Ovary (tissue), 9 donors: Measurements from ENCODE around the gene RFX1. TPM values are rescaled to one million over a fixed set of nuclear protein-coding genes. Genes with fewer than 3 reads are reported as not detected.

Experiments
- DNase-seq, 5 donors: peaks; one replicate each; pipeline ENCODE4 v3.0.0-alpha.2; 2019 to 2020
- H3K27ac ChIP-seq, 2 donors: fragments of 200-600 bp; one replicate each; pipeline versions ENCODE4 v1.5.1 to v1.8.0; 2019 to 2022
- H3K27me3 ChIP-seq: fragments of 200-600 bp; one replicate; pipeline ENCODE4 v1.8.0; 2022
- H3K36me3 ChIP-seq: fragments of 200-600 bp; sonication (generic); one replicate; pipeline ENCODE4 v1.5.1; 2019
- H3K4me1 ChIP-seq: one replicate; pipeline ENCODE4 v1.8.1; 2013; ENCODE audit warnings: mild to moderate bottlenecking, moderate library complexity; ENCODE audit not compliant: insufficient read depth
- H3K4me3 ChIP-seq: fragments of 200-600 bp; sonication (generic); one replicate; pipeline ENCODE4 v1.5.1; 2017
- H3K9me3 ChIP-seq, 2 donors: fragments of 200-600 bp in 1 of 2; sonication (generic) in 1 of 2; one replicate each; pipeline versions ENCODE4 v1.5.1 to v1.8.1; 2013 to 2019; ENCODE audit warnings: mild to moderate bottlenecking in 1 of 2, moderate library complexity in 1 of 2
- EP300 ChIP-seq: sonication (generic); formaldehyde crosslinking; IDR thresholded peaks from one replicate; pipeline ENCODE4 v1.6.1; 2017; ENCODE audit warnings: antibody characterized with exemption
- POLR2A ChIP-seq: fragments of 450-650 bp; IDR thresholded peaks from one replicate; pipeline ENCODE4 v1.6.1; 2017; ENCODE audit warnings: antibody characterized with exemption, mild to moderate bottlenecking, moderate library complexity
- WGBS, 3 donors: extraction: QIAGEN DNeasy Blood & Tissue Kit in 1 of 3; methylation state at CpG; one replicate each; pipeline versions ENCODE4 v1.1.5 to v1.1.7; 2013 to 2017; 5-methylcytosine and 5-hydroxymethylcytosine counted together
- intact Hi-C, 4 donors: fragments of 100-400 bp; cut with DNase I; formaldehyde crosslinking; loops; one replicate each; pipeline versions ENCODE4 v1.11.0 to v1.15.1; 2022 to 2023
- polyA plus RNA-seq, 2 donors: library from polyadenylated mRNA; stranded (reverse); fragments of 200-250 nt in 1 of 2; fragments of 350-450 nt in 1 of 2; fragmentation: Illumina TruSeq in 1 of 2; extraction: RNeasy Lipid Tissue Mini Kit (QIAGEN cat#74804) in 1 of 2; gene quantifications; one replicate each; pipeline ENCODE4 v1.2.3, GENCODE V29; 2013 to 2014
- total RNA-seq, 7 donors: library from RNA; depleted of rRNA in 2 of 7; stranded (reverse); fragments of >200 nt in 2 of 7; fragmentation: NEBNext Ultra II Directional in 3 of 7; extraction: Animal tissue kit (Norgen Biotek cat#: 25700) in 3 of 7; gene quantifications; one replicate each; pipeline versions ENCODE4 v1.1.0 to v1.2.4, GENCODE V29; 2016 to 2023
- TF ChIP-seq, protein P1 (sequence below), 3 donors: fragments of 450-650 bp in 2 of 3; fragments of 200-600 bp in 1 of 3; IDR thresholded peaks; one replicate each; pipeline versions ENCODE4 v1.5.1 to v1.8.0; 2016 to 2022; ENCODE audit warnings: antibody characterized with exemption in 3 of 3, mild to moderate bottlenecking in 1 of 3
- donor health status: DM: no; HTN: no; CAD: no; lungs with moderate emphysema.
- donor health status: DM: no; HTN: no; CAD: no.
- donor health status: Bipolar disorder and iron deficiency.
- donor health status: DM: yes; HTN: yes; CAD: no.
- donor health status: DM: no; HTN: no; CAD: no.
- donor health status: DM: yes; HTN: yes; CAD: no.

The RFX1 gene
- total and polyA plus RNA-seq, 9 donors = 1.2 to 16.1 (median 13.1) TPM

DNA sequence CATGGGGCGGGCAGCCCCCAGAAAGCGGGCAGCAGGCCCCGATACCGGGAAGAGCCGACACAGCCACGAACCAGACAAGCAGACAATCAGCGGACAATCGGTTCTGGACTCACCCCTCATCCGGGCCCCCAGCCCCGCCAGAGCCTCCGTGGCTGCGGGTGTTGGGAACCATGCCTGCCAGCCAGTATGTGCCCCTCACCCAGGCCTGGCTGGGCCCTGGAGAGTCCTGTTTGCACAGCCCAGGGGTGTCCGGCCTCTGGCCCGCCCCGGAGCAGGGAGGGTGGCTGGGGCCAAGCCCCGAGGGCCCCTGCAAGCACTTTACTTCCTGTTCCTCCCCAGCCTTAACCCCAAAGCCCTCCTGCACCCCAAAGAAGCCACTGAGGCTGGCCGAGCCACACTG lies 75.7 kb downstream of the RFX1 start:
- no peak overlapping the region for H3K27ac ChIP-seq
- intact Hi-C loops = no loop called here
- no peaks in the 10 kb centered on the region for H3K27me3 ChIP-seq
- TF ChIP-seq, protein P1, sequence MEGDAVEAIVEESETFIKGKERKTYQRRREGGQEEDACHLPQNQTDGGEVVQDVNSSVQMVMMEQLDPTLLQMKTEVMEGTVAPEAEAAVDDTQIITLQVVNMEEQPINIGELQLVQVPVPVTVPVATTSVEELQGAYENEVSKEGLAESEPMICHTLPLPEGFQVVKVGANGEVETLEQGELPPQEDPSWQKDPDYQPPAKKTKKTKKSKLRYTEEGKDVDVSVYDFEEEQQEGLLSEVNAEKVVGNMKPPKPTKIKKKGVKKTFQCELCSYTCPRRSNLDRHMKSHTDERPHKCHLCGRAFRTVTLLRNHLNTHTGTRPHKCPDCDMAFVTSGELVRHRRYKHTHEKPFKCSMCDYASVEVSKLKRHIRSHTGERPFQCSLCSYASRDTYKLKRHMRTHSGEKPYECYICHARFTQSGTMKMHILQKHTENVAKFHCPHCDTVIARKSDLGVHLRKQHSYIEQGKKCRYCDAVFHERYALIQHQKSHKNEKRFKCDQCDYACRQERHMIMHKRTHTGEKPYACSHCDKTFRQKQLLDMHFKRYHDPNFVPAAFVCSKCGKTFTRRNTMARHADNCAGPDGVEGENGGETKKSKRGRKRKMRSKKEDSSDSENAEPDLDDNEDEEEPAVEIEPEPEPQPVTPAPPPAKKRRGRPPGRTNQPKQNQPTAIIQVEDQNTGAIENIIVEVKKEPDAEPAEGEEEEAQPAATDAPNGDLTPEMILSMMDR (IDR thresholded peaks at IDR 0.05) = no peak
- TF ChIP-seq EP300 = no peak
- TF ChIP-seq POLR2A = no peak
- WGBS, 3 donors = 79 to 86% (median 82%) methylated on average over 17 of the region's 17 CpGs
- no peaks in the 10 kb centered on the region for H3K36me3 ChIP-seq
- H3K4me3 ChIP-seq = no peak overlapping the region
- H3K9me3 ChIP-seq = no peaks in the 10 kb centered on the region
- no peak for DNase-seq
- no peaks in the 10 kb centered on the region for H3K4me1 ChIP-seq

DNA sequence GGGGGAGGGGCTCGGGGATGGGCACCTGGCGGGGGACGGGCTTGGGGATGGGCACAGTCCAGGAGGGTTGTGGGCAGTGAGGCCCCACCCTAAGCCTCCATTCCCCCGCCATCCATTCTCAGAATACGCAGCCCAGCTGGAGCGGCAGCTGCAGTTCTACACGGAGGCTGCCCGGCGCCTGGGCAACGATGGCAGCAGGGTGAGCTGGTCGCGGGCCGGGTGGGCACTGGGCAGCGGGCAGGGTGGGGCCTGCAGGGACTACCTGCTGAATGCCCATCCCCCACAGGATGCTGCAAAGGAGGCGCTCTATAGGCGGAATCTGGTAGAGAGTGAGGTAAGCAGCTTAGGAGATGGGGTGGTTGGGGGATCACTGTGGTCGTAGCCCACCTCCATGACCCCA lies 76.2 kb downstream of the RFX1 start:
- TF ChIP-seq POLR2A (no peak), EP300 (no peak)
- TF ChIP-seq, protein P1 (IDR thresholded peaks at IDR 0.05) = no peak
- WGBS, 3 donors = 78 to 83% (median 82%) methylated on average over 16 to 17 of the region's 17 CpGs
- intact Hi-C loops = no loop called here
- Histone ChIP-seq H3K36me3 (no peaks in the 10 kb centered on the region), H3K27me3 (no peaks in the 10 kb centered on the region), H3K4me3 (no peak overlapping the region), H3K4me1 (no peaks in the 10 kb centered on the region), H3K9me3 (no peaks in the 10 kb centered on the region), H3K27ac (no peak overlapping the region)
- no peak for DNase-seq

DNA sequence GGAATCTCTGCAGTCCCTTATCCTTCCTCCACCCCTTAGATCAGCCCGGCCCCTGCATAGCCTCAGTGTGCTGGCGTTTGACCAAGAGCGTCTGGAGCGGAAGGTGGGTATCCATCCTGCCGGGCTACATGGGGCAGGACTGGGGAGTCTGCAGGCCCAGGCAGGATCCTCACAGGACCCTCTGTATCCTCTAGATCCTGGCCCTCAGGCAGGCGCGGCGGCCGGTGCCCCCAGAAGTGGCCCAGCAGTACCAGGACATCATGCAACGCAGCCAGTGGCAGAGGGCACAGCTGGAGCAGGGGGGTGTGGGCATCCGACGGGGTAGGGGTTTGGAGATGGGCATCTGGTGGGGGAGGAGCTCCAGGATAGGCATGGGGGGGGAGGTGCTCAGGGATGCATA lies 76.8 kb downstream of the RFX1 start:
- 70 to 79% (median 77%) methylated on average over 9 to 12 of the region's 12 CpGs for WGBS, 3 donors
- TF ChIP-seq POLR2A (no peak), EP300 (no peak)
- TF ChIP-seq, protein P1 (IDR thresholded peaks at IDR 0.05) = no peak
- no peak for DNase-seq
- Histone ChIP-seq H3K27ac (no peak overlapping the region), H3K27me3 (no peaks in the 10 kb centered on the region), H3K4me3 (no peak overlapping the region), H3K4me1 (no peaks in the 10 kb centered on the region), H3K9me3 (no peaks in the 10 kb centered on the region), H3K36me3 (no peaks in the 10 kb centered on the region)
- intact Hi-C loops = no loop called here

DNA sequence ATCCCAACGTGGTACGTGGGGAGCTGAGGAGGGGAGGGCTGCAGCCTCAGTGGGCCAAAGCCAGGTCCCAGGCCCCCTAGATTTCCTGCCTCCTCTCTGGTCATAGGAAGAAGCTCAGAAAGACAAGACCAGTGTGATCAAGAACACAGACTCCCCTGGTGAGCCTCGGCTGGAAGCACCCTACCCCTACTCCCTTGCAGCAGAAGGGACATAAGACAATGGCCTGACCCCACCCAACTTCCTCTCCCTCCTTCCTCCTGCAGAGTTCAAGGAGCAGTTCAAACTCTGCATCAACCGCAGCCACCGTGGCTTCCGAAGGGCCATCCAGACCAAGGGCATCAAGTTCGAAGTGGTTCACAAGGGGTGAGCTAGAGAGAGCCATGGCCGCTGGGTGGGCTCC lies 79.4 kb downstream of the RFX1 start:
- DNase-seq = no peak
- WGBS, 3 donors = 82 to 93% (median 88%) methylated on average over 8 of the region's 8 CpGs
- no peak overlapping the region for H3K4me3 ChIP-seq
- TF ChIP-seq, protein P1 (IDR thresholded peaks at IDR 0.05) = no peak
- no peak for TF ChIP-seq POLR2A
- no peak for TF ChIP-seq EP300
- no peaks in the 10 kb centered on the region for H3K36me3 ChIP-seq
- H3K4me1 ChIP-seq = no peaks in the 10 kb centered on the region
- intact Hi-C loops = no loop called here
- no peaks in the 10 kb centered on the region for H3K27me3 ChIP-seq
- no peaks in the 10 kb centered on the region for H3K9me3 ChIP-seq
- H3K27ac ChIP-seq = no peak overlapping the region

DNA sequence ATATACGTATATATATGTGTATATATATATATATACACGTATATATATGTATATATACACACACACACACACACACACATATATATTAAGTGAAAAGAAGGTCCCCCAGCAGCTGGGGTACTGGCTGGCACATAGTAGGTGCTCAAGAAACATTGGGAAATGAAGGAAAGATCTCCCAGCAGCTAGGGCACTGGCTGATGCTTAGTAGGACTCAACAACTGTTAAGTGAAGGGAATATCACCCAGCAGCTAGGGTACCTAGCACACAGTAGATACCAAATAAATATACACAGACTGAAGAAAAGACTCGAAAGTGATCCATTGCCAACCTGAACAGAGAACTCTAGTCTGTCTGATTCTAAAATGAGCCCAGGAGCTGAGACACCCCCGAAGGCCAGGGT lies 80.1 kb downstream of the RFX1 start:
- Histone ChIP-seq H3K4me3 (no peak overlapping the region), H3K27me3 (no peaks in the 10 kb centered on the region), H3K9me3 (no peaks in the 10 kb centered on the region), H3K4me1 (no peaks in the 10 kb centered on the region), H3K27ac (no peak overlapping the region), H3K36me3 (no peaks in the 10 kb centered on the region)
- WGBS, 3 donors = 69 to 84% (median 73%) methylated on average over 4 of the region's 4 CpGs
- no peak for DNase-seq
- TF ChIP-seq, protein P1 (IDR thresholded peaks at IDR 0.05) = no peak
- TF ChIP-seq POLR2A = no peak
- intact Hi-C loops = no loop called here
